ENCODE measurements around the gene FGF18. TPM values are rescaled to one million over a fixed set of nuclear protein-coding genes. Genes with fewer than 3 reads are reported as not detected.

FGF18 gene
- total RNA-seq, 1 experiment from 2014 or later, result 0.94 TPM

- Histone ChIP-seq H2BK15ac (ENCODE audit: low read depth, low read length) (no peak overlapping the region), H3K4me1 (ENCODE audit: insufficient read depth, low read length) (0 out of 2 replicates have a peak, but pooled peaks cover 4% of the 10 kb centered on the region), H2BK12ac (ENCODE audit: insufficient read length, low read depth, low read length) (no peak overlapping the region), H2BK5ac (ENCODE audit: insufficient read length, low read length) (no peak overlapping the region), H3K9me3 (ENCODE audit: control insufficient read depth, low read depth, low read length) (no peaks in the 10 kb centered on the region), H4K91ac (ENCODE audit: insufficient read length, low read depth, low read length) (no peak overlapping the region), H3K56ac (ENCODE audit: insufficient read length, low read depth, low read length) (no peak overlapping the region), H2AFZ (ENCODE audit: low read length) (no peak overlapping the region), H4K5ac (ENCODE audit: insufficient read length, low read depth, low read length) (no peak overlapping the region), H3K4ac (ENCODE audit: low read depth, low read length) (no peak overlapping the region), H3K23ac (ENCODE audit: insufficient read length, low read depth, low read length) (no peak overlapping the region), H4K20me1 (ENCODE audit: control insufficient read depth, insufficient read depth, insufficient read length) (no peaks in the 10 kb centered on the region), H3T11ph (ENCODE audit: low read length) (no peak overlapping the region), H3K14ac (ENCODE audit: insufficient read depth, low read length) (no peak overlapping the region), H2AK5ac (ENCODE audit: insufficient read length, low read length) (no peak overlapping the region), H3K9ac (ENCODE audit: extremely low read depth, insufficient read length, low read length) (no peak overlapping the region), H3K4me2 (ENCODE audit: insufficient read depth, insufficient read length, low read length) (no peak overlapping the region), H3K18ac (ENCODE audit: insufficient read length, low read depth, low read length) (no peak overlapping the region), H2BK120ac (ENCODE audit: low read depth, low read length, poor library complexity, severe bottlenecking) (no peak overlapping the region), H3K23me2 (ENCODE audit: insufficient read length, low read depth, low read length, poor library complexity, severe bottlenecking) (no peaks in the 10 kb centered on the region), H3K79me2 (ENCODE audit: insufficient read depth, low read length) (peaks cover 97% of the 10 kb centered on the region), H4K8ac (replicated peaks; ENCODE audit: insufficient read length, low read depth, low read length) (no peak overlapping the region), H3K27ac (ENCODE audit: insufficient read length, low read depth, low read length) (no peak overlapping the region), H2BK20ac (ENCODE audit: low read depth, low read length, poor library complexity, severe bottlenecking) (no peak overlapping the region), H3K79me1 (ENCODE audit: insufficient read depth, low read depth, low read length, poor library complexity, severe bottlenecking) (no peaks in the 10 kb centered on the region), H3K27me3 (ENCODE audit: insufficient read depth, low read length) (no peaks in the 10 kb centered on the region)
- peaks cover 2 to 10% of the 10 kb centered on the region in 2 experiments for H3K9me3 Mint-ChIP-seq
- peaks cover 78 to 100% (median 100%) of the 10 kb centered on the region in 3 experiments for H3K36me3 Mint-ChIP-seq (ENCODE audit: insufficient read depth in 1 of 3, low read depth in 3 of 3)
- TF ChIP-seq, protein P1, sequence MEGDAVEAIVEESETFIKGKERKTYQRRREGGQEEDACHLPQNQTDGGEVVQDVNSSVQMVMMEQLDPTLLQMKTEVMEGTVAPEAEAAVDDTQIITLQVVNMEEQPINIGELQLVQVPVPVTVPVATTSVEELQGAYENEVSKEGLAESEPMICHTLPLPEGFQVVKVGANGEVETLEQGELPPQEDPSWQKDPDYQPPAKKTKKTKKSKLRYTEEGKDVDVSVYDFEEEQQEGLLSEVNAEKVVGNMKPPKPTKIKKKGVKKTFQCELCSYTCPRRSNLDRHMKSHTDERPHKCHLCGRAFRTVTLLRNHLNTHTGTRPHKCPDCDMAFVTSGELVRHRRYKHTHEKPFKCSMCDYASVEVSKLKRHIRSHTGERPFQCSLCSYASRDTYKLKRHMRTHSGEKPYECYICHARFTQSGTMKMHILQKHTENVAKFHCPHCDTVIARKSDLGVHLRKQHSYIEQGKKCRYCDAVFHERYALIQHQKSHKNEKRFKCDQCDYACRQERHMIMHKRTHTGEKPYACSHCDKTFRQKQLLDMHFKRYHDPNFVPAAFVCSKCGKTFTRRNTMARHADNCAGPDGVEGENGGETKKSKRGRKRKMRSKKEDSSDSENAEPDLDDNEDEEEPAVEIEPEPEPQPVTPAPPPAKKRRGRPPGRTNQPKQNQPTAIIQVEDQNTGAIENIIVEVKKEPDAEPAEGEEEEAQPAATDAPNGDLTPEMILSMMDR (conservative IDR thresholded peaks at IDR 0.05), result no peak; the same call in 2 of the 3 replicates
- peaks cover 3% of the 10 kb centered on the region for H3K27me3 Mint-ChIP-seq (ENCODE audit: low read depth)
- peak overlapping the region; percentile 29 to 55 for H3K4me3 Mint-ChIP-seq
- H3K27ac Mint-ChIP-seq, result peak overlapping the region in 2 of 3 experiments; percentile 58 to 70; a peak in 2 of 7 replicates
- 100% methylated on average over 2 of the region's 4 CpGs for WGBS (ENCODE audit: extremely low coverage, insufficient read length, low lambda C conversion rate)
- peaks cover 45 to 72% of the 10 kb centered on the region in 2 experiments for H3K4me1 Mint-ChIP-seq
- no peak for DNase-seq
Observed at GRCh38 chr5:171392585-171393159, 26.8 kb upstream of the FGF18 start.
